LNCaP clone FGC (cell line): ENCODE results near the gene LGMN.
A peak's percentile ranks its signal among the peaks of the same experiment; 100 is the strongest.

Experiments used
- DNase-seq: peaks from one replicate; pipeline ENCODE4 v3.0.0-alpha.2; 2011; ENCODE audit warnings: low read depth
- H3K4me3 ChIP-seq: 2 replicates; pipeline ENCODE4 v1.5.1; 2011; ENCODE audit warnings: mild to moderate bottlenecking, low read depth, low read length, control low read depth
- TF ChIP-seq, protein P1 (sequence below): IDR thresholded peaks from 2 replicates; pipeline ENCODE4 v1.5.1; 2012; ENCODE audit warnings: mild to moderate bottlenecking; ENCODE audit not compliant: control insufficient read depth, insufficient read depth; ENCODE audit errors: extremely low read depth

LGMN gene

DNA sequence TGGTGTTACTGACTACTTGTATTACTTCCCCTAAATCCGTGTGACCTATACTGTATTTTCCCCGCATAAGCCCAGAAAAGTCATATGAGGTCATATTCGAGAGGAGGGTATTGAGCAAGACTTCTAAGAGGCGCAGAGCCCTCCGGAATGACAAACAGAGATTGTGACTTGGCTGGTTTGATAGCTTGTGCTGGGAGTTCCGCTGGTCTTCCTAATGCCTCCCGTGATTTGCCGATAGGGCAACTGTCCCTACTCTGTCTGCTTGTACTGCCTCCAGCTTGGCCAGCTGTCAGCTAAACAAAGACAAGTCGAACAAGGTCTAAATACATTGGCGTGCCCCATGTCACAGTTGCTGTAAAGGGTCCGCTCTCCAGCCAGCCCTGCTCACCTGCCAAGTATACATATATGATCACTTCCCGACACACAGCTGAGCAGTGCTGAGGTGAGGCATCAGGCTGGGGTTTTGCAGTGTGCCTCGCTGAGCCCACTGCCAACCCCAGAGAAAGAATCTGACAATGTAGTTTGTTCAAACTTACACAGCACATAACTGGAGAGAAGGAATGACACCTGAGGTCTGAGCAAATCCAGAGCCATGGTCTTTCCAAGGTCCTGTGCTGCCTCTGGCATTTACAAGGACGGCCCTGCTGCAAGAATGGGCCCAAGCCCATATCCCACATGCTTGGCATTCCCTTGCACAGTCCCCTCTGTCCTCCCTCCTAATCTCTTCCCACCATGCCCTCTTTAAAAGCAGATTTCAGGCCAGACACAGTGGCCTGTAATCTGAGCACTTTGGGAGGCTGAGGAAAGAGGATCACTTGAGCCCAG, 23.7 kb downstream of the LGMN start:
- peak; percentile 99 for DNase-seq
- TF ChIP-seq, protein P1, sequence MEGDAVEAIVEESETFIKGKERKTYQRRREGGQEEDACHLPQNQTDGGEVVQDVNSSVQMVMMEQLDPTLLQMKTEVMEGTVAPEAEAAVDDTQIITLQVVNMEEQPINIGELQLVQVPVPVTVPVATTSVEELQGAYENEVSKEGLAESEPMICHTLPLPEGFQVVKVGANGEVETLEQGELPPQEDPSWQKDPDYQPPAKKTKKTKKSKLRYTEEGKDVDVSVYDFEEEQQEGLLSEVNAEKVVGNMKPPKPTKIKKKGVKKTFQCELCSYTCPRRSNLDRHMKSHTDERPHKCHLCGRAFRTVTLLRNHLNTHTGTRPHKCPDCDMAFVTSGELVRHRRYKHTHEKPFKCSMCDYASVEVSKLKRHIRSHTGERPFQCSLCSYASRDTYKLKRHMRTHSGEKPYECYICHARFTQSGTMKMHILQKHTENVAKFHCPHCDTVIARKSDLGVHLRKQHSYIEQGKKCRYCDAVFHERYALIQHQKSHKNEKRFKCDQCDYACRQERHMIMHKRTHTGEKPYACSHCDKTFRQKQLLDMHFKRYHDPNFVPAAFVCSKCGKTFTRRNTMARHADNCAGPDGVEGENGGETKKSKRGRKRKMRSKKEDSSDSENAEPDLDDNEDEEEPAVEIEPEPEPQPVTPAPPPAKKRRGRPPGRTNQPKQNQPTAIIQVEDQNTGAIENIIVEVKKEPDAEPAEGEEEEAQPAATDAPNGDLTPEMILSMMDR, result no peak
- no peak overlapping the region; the same call in 1 of the 2 replicates for H3K4me3 ChIP-seq

DNA sequence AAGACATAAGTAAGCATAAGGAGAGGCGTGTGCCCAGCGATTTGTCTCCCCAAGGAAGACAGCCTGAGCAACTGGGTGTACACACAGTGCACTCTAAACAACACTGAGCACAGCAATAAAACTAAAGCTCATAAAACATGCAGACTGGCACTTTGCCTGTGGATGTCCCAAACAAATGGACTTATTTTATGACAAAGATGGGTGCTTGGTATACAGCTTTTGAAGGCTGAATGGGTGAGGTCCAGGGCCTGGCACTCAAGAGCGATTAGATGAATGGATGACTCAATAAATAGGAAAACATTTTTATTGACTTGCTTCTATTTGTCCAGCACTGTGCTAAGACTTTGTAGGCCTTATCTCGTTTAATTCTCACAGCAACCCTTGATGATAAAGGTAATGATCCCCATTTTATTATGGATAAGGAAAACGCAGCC, 28.5 kb downstream of the LGMN start:
- DNase-seq, result peak; percentile 100
- TF ChIP-seq, protein P1, result no peak
- no peak overlapping the region for H3K4me3 ChIP-seq

DNA sequence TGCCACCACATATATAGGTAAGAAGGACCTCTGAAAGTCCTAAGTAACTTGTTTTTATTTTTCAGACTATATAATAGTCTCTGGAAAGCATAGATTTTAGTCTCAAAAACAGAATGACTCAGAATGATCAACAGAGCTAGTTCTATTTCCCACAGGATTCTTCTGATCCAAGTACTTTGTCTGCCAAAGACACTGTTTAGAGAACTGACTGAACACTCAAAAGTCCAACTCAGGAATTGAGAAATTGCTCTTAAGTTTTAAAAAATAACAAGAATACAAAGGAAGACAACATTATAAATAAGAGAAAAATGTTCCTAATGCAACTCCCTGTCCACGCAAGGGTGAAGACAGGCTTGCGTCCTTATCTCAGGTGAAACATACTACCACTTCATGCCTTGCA, 29.0 kb downstream of the LGMN start:
- H3K4me3 ChIP-seq, result no peak overlapping the region
- TF ChIP-seq, protein P1, result no peak
- no peak for DNase-seq

DNA sequence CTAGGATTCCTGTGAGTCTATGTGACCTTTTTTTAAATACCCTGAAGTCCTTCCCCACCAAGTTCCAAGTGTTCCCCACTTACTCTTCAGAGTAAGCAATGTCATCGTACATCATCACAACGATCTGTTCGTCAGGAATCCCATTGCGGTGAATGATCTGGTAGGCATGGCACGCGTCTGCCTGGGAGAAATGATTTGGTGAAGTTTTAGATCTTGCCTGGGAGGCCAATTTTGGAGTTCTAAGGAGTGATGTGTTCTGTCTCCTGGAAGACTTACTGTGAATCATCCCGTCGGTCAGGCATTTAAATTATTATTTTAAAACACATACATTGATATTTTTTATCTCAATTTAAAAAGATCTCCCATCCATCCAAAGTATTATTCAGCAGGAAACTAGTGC, 29.8 kb downstream of the LGMN start:
- no peak for DNase-seq
- TF ChIP-seq, protein P1, result no peak
- no peak overlapping the region for H3K4me3 ChIP-seq

DNA sequence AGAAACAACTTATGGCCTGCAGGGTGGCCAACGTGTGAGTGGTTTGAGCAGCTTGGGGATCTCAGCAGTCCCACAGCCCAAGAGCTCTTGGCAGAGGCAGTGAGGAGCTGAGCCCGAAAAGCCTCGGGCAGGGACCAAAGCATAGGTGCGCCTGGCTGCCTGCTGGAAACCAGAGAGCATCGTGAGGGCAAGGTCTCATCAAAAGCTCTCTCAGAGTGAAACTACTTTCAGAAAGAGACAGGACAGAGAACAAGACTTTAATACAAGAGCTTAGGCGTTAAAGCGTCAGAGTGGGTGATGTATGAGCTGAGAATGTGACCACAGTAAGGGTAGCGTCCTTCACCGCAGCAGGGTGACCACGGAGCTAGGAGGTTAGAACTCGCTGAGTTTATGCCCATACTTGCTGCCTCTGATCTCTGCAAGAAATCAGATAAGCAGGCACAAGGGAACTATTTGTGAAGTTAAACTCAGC, 30.8 kb downstream of the LGMN start:
- TF ChIP-seq, protein P1, result no peak
- no peak overlapping the region for H3K4me3 ChIP-seq
- DNase-seq, result no peak

DNA sequence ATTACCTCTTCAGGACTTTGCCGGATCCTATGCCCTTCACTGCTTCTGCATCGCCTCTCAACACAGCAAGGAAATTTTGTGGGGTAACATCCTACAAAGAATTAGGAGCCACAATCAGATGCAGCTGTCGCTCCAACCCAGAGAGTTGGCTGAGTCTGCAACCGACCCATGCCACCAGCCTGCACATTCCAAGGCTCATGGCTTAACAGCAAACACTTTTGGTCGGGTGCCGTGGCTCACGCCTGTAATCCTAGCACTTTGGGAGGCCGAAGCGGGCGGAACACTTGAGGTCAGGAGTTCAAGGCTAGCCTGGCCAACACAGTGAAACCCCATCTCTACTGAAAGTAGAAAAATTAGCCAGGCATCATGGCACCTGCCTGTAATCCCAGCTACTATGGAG, 32.3 kb downstream of the LGMN start:
- TF ChIP-seq, protein P1, result no peak
- H3K4me3 ChIP-seq, result no peak overlapping the region

More for the DNA sequence above, 32.3 kb downstream of the LGMN start:
- DNase-seq, result no peak
